ENCODE data around the gene CLIC5.

CLIC5 gene

GRCh38 chr6:45882671-45883070 lies 133.0 kb downstream of the CLIC5 start:
- Mint-ChIP-seq H3K36me3 (ENCODE audit: low read depth) (no peaks in the 10 kb centered on the region), H3K27ac (no peak overlapping the region), H3K4me3 (no peak overlapping the region), H3K9me3 (peaks cover 3% of the 10 kb centered on the region), H3K4me1 (peaks cover 33% of the 10 kb centered on the region), H3K27me3 (ENCODE audit: low read depth, poor library complexity) (peaks cover 7% of the 10 kb centered on the region)
- DNase-seq = no peak
- no peak for TF ChIP-seq CTCF (IDR thresholded peaks at IDR 0.05)

GRCh38 chr6:45881705-45882467 lies 133.8 kb downstream of the CLIC5 start:
- Mint-ChIP-seq H3K4me1 (peaks cover 32% of the 10 kb centered on the region), H3K27ac (no peak overlapping the region), H3K27me3 (ENCODE audit: low read depth, poor library complexity) (peaks cover 7% of the 10 kb centered on the region), H3K9me3 (peaks cover 3% of the 10 kb centered on the region), H3K36me3 (ENCODE audit: low read depth) (no peaks in the 10 kb centered on the region), H3K4me3 (no peak overlapping the region)
- no peak for DNase-seq
- TF ChIP-seq CTCF (IDR thresholded peaks at IDR 0.05) = no peak

- TF ChIP-seq CTCF (IDR thresholded peaks at IDR 0.05) = no peak
- Mint-ChIP-seq H3K27ac (no peak overlapping the region), H3K36me3 (ENCODE audit: low read depth) (no peaks in the 10 kb centered on the region), H3K4me1 (peaks cover 32% of the 10 kb centered on the region), H3K27me3 (ENCODE audit: low read depth, poor library complexity) (peaks cover 7% of the 10 kb centered on the region), H3K9me3 (peaks cover 3% of the 10 kb centered on the region), H3K4me3 (no peak overlapping the region)
- no peak for DNase-seq
Measured at GRCh38 chr6:45880676-45881075, 135.0 kb downstream of the CLIC5 start.

- peak; percentile 10 for DNase-seq
- Mint-ChIP-seq H3K9me3 (peaks cover 3% of the 10 kb centered on the region), H3K27me3 (ENCODE audit: low read depth, poor library complexity) (peaks cover 7% of the 10 kb centered on the region), H3K4me1 (peaks cover 32% of the 10 kb centered on the region), H3K4me3 (no peak overlapping the region), H3K27ac (peak overlapping the region; percentile 95), H3K36me3 (ENCODE audit: low read depth) (no peaks in the 10 kb centered on the region)
- TF ChIP-seq CTCF (IDR thresholded peaks at IDR 0.05) = no peak
Measured at GRCh38 chr6:45880159-45880558, 135.5 kb downstream of the CLIC5 start.

GRCh38 chr6:45877970-45878590 lies 137.6 kb downstream of the CLIC5 start:
- Mint-ChIP-seq H3K27me3 (ENCODE audit: low read depth, poor library complexity) (peaks cover 8% of the 10 kb centered on the region), H3K27ac (no peak overlapping the region), H3K9me3 (peaks cover 3% of the 10 kb centered on the region), H3K4me3 (no peak overlapping the region), H3K4me1 (peaks cover 32% of the 10 kb centered on the region), H3K36me3 (ENCODE audit: low read depth) (no peaks in the 10 kb centered on the region)
- TF ChIP-seq CTCF (IDR thresholded peaks at IDR 0.05) = no peak
- no peak for DNase-seq
